Sigmoid colon (tissue), 4 donors: Measurements from ENCODE around the gene OR5K4.

ENCODE experiments used
- EP300 ChIP-seq, 4 donors: sonication (generic); formaldehyde crosslinking; IDR thresholded peaks; one replicate each; pipeline ENCODE4 v1.6.1; 2017; ENCODE audit warnings: antibody characterized with exemption in 4 of 4
- POLR2A ChIP-seq, 2 donors: fragments of 450-650 bp; IDR thresholded peaks; one replicate each; pipeline ENCODE4 v1.6.1; 2016; ENCODE audit warnings: antibody characterized with exemption in 2 of 2, mild to moderate bottlenecking in 2 of 2, moderate library complexity in 2 of 2
- POLR2AphosphoS5 ChIP-seq, 4 donors: sonication (generic); formaldehyde crosslinking; IDR thresholded peaks; one replicate each; pipeline ENCODE4 v1.6.1; 2017; ENCODE audit warnings: antibody characterized with exemption in 4 of 4
- TF ChIP-seq, protein P1 (sequence below), 4 experiments: fragments of 450-650 bp in 3 of 4; fragments of 200-600 bp in 1 of 4; IDR thresholded peaks; one replicate each; pipeline ENCODE4 v1.5.1; 2016 to 2019; ENCODE audit warnings: antibody characterized with exemption in 4 of 4, mild to moderate bottlenecking in 3 of 4, moderate library complexity in 2 of 4

DNA sequence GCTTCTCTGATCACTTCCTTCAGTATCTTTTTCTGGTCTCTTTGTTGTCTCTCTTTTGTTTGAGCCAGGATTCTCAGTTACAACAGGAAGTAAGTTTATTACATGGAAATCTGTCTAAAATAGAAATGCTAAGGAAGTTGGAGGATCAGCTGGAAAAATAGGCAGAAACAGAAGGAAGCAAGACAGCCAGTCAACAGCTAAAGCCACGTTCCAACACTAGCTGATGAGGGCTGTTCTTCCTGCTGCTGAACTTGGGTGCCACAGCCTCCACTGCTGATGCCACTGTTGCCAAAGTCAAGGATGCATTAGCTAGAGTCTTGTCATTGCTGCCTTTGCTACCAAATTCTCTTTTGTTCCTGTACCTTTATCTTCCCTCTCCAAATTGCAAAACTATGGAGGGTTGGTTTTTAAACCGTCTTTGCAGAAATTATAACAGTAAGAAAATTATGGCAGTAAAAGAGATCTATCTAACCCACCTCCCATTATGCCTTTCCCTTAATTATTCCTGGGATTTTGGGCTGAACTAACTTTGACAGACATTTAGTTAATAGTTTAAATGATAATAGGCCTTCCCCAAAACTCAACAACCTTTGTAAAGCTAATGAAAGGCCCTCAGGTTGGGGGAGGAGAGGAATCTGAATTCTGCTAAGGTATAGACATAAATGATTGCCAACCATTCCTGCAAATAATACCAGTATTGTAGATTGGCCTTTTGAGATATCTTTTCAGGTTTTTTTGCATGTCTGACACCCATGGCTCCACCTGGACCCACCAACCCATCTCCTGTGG, 27.4 kb upstream of the OR5K4 start:
- TF ChIP-seq EP300 (IDR thresholded peaks at IDR 0.05) (no peak), POLR2A (IDR thresholded peaks at IDR 0.05) (no peak), POLR2AphosphoS5 (IDR thresholded peaks at IDR 0.05) (no peak)
- TF ChIP-seq, protein P1, sequence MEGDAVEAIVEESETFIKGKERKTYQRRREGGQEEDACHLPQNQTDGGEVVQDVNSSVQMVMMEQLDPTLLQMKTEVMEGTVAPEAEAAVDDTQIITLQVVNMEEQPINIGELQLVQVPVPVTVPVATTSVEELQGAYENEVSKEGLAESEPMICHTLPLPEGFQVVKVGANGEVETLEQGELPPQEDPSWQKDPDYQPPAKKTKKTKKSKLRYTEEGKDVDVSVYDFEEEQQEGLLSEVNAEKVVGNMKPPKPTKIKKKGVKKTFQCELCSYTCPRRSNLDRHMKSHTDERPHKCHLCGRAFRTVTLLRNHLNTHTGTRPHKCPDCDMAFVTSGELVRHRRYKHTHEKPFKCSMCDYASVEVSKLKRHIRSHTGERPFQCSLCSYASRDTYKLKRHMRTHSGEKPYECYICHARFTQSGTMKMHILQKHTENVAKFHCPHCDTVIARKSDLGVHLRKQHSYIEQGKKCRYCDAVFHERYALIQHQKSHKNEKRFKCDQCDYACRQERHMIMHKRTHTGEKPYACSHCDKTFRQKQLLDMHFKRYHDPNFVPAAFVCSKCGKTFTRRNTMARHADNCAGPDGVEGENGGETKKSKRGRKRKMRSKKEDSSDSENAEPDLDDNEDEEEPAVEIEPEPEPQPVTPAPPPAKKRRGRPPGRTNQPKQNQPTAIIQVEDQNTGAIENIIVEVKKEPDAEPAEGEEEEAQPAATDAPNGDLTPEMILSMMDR (IDR thresholded peaks at IDR 0.05) = no peak
